Ishikawa (cell line): ENCODE measurements around the gene C1QL4.

Source experiments
- CEBPB ChIP-seq: IDR thresholded peaks from 2 replicates; pipeline ENCODE4 v1.6.1; 2012
- CREB1 ChIP-seq: IDR thresholded peaks from 2 replicates; pipeline ENCODE4 v1.6.1; 2012; ENCODE audit warnings: low read depth
- EGR1 ChIP-seq: IDR thresholded peaks from 2 replicates; pipeline ENCODE4 v1.6.1; 2012
- EP300 ChIP-seq: IDR thresholded peaks from 2 replicates; pipeline ENCODE4 v1.6.1; 2012; ENCODE audit warnings: borderline replicate concordance
- FOXM1 ChIP-seq: IDR thresholded peaks from 2 replicates; pipeline ENCODE4 v1.6.1; 2012; ENCODE audit warnings: low read depth, borderline replicate concordance
- NFIC ChIP-seq: IDR thresholded peaks from 2 replicates; pipeline ENCODE4 v1.6.1; 2012
- RAD21 ChIP-seq: IDR thresholded peaks from 2 replicates; pipeline ENCODE4 v1.6.1; 2012; ENCODE audit warnings: low read depth
- TAF1 ChIP-seq: IDR thresholded peaks from 2 replicates; pipeline ENCODE4 v1.6.1; 2012; ENCODE audit warnings: low read depth, mild to moderate bottlenecking
- TCF12 ChIP-seq: IDR thresholded peaks from 2 replicates; pipeline ENCODE4 v1.6.1; 2012; ENCODE audit warnings: low read depth
- TEAD4 ChIP-seq: IDR thresholded peaks from 2 replicates; pipeline ENCODE4 v1.6.1; 2012
- YY1 ChIP-seq: IDR thresholded peaks from 2 replicates; pipeline ENCODE4 v1.6.1; 2012; ENCODE audit warnings: low read depth
- ZBTB7A ChIP-seq: IDR thresholded peaks from 2 replicates; pipeline ENCODE4 v1.6.1; 2012; ENCODE audit warnings: low read depth
- TF ChIP-seq, protein P1 (sequence below): IDR thresholded peaks from 2 replicates; pipeline ENCODE4 v1.6.1; 2012; ENCODE audit warnings: low read depth, mild to moderate bottlenecking
- TF ChIP-seq, protein P2 (sequence below): IDR thresholded peaks from 2 replicates; pipeline ENCODE4 v1.6.1; 2012
- TF ChIP-seq, protein P3 (sequence below): IDR thresholded peaks from 2 replicates; pipeline ENCODE4 v1.6.1; 2012

Gene C1QL4

DNA sequence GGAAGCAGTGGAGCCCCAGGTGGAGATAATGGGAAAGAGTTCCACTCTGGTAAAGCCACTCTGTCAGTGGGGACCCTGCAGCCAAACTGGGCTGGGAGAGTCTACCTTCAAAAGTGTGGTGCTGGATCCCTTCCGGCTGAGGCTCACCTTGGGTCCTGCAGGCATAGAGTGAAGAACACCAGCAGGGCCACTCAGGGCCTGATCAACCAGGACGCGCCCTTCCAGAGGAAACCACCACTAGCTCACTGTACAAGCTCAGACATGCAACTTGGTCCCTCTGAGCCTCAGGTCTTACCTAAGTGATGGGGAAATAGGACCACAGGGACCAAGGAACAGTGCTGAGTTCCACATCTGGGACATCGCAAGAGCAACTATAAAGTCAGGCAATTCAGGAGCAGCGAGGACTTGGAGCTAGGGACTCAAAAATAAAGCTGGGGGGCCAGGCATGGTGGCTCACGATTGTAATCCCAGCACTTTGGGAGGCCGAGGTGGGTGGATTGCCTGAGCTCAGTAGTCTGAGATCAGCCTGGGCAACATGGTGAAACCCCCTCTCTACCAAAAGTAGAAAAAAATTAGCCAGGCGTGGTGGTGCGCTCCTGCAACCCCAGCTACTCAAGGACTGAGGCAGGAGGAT, 47.9 kb downstream of the C1QL4 start:
- TF ChIP-seq, protein P1, sequence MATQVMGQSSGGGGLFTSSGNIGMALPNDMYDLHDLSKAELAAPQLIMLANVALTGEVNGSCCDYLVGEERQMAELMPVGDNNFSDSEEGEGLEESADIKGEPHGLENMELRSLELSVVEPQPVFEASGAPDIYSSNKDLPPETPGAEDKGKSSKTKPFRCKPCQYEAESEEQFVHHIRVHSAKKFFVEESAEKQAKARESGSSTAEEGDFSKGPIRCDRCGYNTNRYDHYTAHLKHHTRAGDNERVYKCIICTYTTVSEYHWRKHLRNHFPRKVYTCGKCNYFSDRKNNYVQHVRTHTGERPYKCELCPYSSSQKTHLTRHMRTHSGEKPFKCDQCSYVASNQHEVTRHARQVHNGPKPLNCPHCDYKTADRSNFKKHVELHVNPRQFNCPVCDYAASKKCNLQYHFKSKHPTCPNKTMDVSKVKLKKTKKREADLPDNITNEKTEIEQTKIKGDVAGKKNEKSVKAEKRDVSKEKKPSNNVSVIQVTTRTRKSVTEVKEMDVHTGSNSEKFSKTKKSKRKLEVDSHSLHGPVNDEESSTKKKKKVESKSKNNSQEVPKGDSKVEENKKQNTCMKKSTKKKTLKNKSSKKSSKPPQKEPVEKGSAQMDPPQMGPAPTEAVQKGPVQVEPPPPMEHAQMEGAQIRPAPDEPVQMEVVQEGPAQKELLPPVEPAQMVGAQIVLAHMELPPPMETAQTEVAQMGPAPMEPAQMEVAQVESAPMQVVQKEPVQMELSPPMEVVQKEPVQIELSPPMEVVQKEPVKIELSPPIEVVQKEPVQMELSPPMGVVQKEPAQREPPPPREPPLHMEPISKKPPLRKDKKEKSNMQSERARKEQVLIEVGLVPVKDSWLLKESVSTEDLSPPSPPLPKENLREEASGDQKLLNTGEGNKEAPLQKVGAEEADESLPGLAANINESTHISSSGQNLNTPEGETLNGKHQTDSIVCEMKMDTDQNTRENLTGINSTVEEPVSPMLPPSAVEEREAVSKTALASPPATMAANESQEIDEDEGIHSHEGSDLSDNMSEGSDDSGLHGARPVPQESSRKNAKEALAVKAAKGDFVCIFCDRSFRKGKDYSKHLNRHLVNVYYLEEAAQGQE = no peak
- no peak for TF ChIP-seq TAF1
- no peak for TF ChIP-seq CEBPB
- TF ChIP-seq TCF12 = no peak
- TF ChIP-seq EP300 = no peak
- TF ChIP-seq FOXM1 = no peak
- no peak for TF ChIP-seq TEAD4

DNA sequence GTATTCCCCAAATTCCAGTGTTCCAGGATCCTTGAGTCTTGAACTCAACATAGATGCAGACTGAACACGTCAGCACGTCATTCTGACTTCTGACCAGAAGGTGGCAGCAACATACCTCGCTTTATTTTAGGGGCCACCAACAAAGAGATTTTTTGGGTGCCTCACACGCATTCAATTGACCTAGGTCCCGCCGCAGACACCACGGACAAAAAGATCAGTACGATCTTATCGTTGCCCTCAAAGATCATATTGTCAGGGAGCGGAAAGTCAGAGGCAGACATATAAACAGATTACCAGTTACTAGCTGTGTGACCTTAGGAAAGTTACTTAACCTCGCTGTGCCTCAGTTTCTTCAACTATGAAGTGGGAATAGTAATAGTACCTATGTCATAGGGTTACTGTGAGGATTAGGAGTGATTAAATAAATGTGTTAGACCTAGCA, 48.6 kb downstream of the C1QL4 start:
- peak; percentile 56; the same call in 1 of the 2 replicates for TF ChIP-seq CREB1
- TF ChIP-seq, protein P2, sequence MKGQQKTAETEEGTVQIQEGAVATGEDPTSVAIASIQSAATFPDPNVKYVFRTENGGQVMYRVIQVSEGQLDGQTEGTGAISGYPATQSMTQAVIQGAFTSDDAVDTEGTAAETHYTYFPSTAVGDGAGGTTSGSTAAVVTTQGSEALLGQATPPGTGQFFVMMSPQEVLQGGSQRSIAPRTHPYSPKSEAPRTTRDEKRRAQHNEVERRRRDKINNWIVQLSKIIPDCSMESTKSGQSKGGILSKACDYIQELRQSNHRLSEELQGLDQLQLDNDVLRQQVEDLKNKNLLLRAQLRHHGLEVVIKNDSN = no peak
- peak; percentile 96 for TF ChIP-seq RAD21

DNA sequence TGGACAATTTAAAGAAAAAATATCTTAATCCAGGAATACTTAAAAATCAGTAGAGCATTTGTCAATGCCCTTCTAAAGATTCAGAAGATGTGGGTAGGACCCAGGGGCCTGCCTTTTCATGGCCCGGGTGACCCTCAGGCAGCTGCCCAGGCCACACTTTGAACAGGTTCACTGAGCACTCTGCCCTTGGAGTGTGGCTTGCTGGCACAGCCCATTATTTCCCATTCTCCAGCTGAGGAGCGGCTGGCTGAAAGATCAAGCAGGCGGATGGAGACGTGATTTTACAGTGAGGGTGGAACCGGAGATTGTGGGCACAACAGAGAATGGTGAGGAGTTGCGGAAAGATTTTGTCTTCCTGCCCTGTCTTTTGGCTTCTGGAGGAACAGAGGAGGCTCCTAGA, 49.1 kb downstream of the C1QL4 start:
- TF ChIP-seq TAF1 (no peak), YY1 (no peak), TCF12 (no peak), RAD21 (no peak), NFIC (no peak), FOXM1 (no peak), ZBTB7A (no peak)

DNA sequence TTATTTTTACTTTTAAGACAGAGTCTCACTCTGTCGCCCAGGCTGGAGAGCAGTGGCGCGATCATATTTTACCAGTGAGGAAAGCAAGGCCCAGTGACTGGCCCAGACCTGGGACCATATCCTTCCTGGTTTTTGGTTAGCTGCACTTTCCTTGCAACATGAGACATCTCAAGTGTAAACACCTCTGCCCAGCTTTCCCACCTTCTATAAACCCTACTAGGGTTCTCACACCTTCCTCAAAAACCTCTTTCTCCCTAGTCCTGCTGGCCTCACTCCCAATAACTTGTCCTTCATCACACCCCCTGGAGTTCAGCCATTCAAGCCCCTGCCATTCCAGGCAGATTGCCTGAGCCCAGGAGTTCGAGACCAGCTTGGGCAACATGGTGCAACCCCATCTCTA, 52.3 kb downstream of the C1QL4 start:
- TF ChIP-seq NFIC (no peak), YY1 (no peak), RAD21 (no peak), EGR1 (no peak), CEBPB (no peak), TCF12 (no peak), CREB1 (no peak), EP300 (no peak), TAF1 (no peak), TEAD4 (no peak), ZBTB7A (no peak), FOXM1 (no peak)
- TF ChIP-seq, protein P1 = no peak
- TF ChIP-seq, protein P2 = no peak
- TF ChIP-seq, protein P3, sequence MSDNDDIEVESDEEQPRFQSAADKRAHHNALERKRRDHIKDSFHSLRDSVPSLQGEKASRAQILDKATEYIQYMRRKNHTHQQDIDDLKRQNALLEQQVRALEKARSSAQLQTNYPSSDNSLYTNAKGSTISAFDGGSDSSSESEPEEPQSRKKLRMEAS = no peak

DNA sequence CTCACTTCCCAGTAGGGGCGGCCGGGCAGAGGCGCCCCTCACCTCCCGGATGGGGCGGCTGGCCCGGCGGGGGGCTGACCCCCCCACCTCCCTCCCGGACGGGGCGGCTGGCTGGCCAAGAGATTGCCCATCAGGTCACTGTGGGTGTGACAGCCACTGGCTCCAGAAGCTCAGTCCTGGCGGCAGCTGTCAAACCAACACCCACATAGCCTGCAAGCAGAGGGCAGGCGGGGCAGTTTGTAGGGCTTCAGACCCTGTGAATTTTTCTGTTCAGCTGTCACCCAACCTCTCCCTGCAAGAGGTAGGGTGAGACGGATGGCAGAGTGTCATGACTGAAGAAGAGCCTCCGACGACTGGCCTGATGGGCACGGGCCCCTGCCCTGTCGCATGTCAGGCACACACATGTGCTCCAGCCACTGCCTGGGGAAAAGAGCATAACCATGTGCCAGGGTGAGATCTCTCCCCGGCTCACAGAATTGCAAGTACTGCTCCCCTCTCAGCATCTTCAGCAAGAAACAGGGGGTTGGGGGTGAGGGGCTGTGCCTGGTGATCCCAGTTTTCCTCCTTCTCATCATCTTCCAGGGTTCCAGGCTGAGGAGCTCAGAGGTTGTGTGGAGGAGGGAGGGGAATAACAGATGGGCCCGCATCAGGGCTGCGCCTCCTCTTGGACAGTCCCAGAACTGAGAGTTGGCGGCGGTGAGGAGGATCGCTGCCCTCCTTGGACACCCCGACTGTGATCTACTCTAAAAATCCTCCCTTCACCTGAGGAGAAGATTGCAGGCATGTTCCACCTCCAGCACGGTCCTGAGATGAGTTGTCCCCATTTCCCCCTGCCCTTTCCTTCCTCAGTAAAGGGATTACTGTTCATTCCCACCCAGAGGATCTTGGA, 53.2 kb downstream of the C1QL4 start:
- no peak for TF ChIP-seq RAD21
- TF ChIP-seq, protein P1 = no peak
- no peak for TF ChIP-seq EGR1
- no peak for TF ChIP-seq YY1
- TF ChIP-seq, protein P2 = no peak
- TF ChIP-seq CEBPB = no peak
- TF ChIP-seq CREB1 = no peak
- TF ChIP-seq ZBTB7A = no peak
- no peak for TF ChIP-seq FOXM1
